ENCODE measurements around the gene GDF15.

GRCh38 chr19:18434411-18435175, 48.6 kb downstream of the GDF15 start:
- no peak for TF ChIP-seq CTCF (IDR thresholded peaks at IDR 0.05)
- no peak for TF ChIP-seq EZH2 (IDR thresholded peaks at IDR 0.05; ENCODE audit: borderline replicate concordance, insufficient read depth, low read depth, low read length, poor library complexity, severe bottlenecking)
